BLaER1 treated with 17β-estradiol and CSF1 and Interleukin-3, amounts not matched to agents 10 nM and 100 nM (cell line): Measurements from ENCODE around the gene TOR1AIP1.

ENCODE experiments used
- H3K27ac ChIP-seq, 11 experiments: shearing (Covaris generic); formaldehyde crosslinking; 2 replicates each; pipeline ENCODE4 v1.8.1; 2022
- H3K27me3 ChIP-seq, 11 experiments: shearing (Covaris generic); formaldehyde crosslinking; 2 replicates each; pipeline ENCODE4 v1.8.1; 2022
- H3K36me3 ChIP-seq, 11 experiments: shearing (Covaris generic); formaldehyde crosslinking; 2 replicates each; pipeline ENCODE4 v1.8.1; 2022
- H3K4me1 ChIP-seq, 10 experiments: shearing (Covaris generic); formaldehyde crosslinking; 2 replicates each; pipeline ENCODE4 v1.8.1; 2022
- H3K4me2 ChIP-seq, 11 experiments: shearing (Covaris generic); formaldehyde crosslinking; 2 replicates each; pipeline ENCODE4 v1.8.1; 2022
- H3K4me3 ChIP-seq, 10 experiments: shearing (Covaris generic); formaldehyde crosslinking; 2 replicates each; pipeline ENCODE4 v1.8.1; 2022
- H3K9ac ChIP-seq, 11 experiments: shearing (Covaris generic); formaldehyde crosslinking; 2 replicates each; pipeline ENCODE4 v1.8.1; 2022
- H3K9me3 ChIP-seq, 11 experiments: shearing (Covaris generic); formaldehyde crosslinking; replicated peaks in 1 of 11; 2 replicates each; pipeline ENCODE4 v1.8.1; 2022
- H4K20me1 ChIP-seq, 11 experiments: shearing (Covaris generic); formaldehyde crosslinking; 2 replicates each; pipeline ENCODE4 v1.8.1; 2022
- Cebpa-rat ChIP-seq, 11 experiments: shearing (Covaris generic); IDR thresholded peaks; 2 replicates each; pipeline ENCODE4 v1.8.1; 2022

The TOR1AIP1 gene

DNA sequence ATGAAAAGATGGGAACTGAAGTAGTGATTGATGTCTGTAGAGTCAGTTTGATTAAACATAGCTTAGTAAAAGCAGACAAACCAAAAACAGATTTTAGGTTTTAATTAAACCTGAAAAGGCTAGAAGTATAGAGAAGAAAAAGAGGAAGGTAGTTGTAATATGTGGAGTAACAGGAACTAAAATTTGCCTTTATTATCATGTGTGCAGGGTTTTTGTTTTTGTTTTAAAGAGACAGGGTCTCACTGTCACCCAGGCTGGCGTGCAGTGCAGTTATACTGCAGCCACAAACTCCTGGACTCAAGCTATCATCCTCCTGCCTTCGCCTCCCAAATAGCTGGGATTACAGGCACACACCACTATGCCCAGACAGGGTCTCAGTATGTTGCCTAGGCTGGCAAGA is 6.0 kb downstream of the TOR1AIP1 start:
- peak overlapping the region in 3 of 10 experiments; percentile 15 to 36 (median 33); a peak in 5 of 20 replicates for H3K4me3 ChIP-seq

DNA sequence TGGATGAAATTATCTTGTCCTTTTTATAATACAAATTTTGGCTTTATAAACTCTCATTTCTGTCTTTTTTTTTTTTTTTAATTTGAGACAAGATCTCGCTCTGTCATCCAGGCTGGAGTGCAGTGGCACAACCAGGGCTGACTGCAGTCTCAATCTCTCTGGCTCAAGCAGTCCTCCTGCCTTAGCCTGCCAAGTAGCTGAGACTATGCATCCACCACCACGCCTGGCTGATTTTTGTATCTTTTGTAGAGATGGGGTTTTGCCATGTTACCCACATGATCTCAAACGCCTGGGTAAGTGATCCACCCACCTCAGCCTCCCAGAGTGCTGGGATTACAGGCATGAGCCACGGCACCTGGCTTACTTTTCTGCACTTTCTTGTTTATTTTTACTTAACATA is 7.5 kb downstream of the TOR1AIP1 start:
- Histone ChIP-seq H4K20me1 (peaks cover 0 to 33% (median 3%) of the 10 kb centered on the region in 11 experiments; a peak in 10 of 22 replicates), H3K4me1 (peaks cover 17 to 45% (median 30%) of the 10 kb centered on the region in 10 experiments), H3K4me2 (no peak overlapping the region), H3K36me3 (peaks cover 80 to 100% (median 85%) of the 10 kb centered on the region in 11 experiments), H3K4me3 (no peak overlapping the region), H3K27ac (no peak overlapping the region), H3K9me3 (no peaks in the 10 kb centered on the region), H3K9ac (no peak overlapping the region), H3K27me3 (no peaks in the 10 kb centered on the region)
- TF ChIP-seq Cebpa-rat (IDR thresholded peaks at IDR 0.05) = no peak

More for the DNA sequence above, 6.0 kb downstream of the TOR1AIP1 start:
- Histone ChIP-seq H3K27me3 (no peaks in the 10 kb centered on the region), H4K20me1 (peaks cover 0 to 33% (median 3%) of the 10 kb centered on the region in 11 experiments; a peak in 10 of 22 replicates), H3K9me3 (no peaks in the 10 kb centered on the region), H3K4me1 (peaks cover 26 to 53% (median 39%) of the 10 kb centered on the region in 10 experiments), H3K4me2 (peak overlapping the region; percentile 26 to 94 (median 56); a peak in 19 of 22 replicates), H3K9ac (peak overlapping the region in 5 of 11 experiments; percentile 6 to 59 (median 31); a peak in 4 of 22 replicates), H3K27ac (peak overlapping the region in 8 of 11 experiments; percentile 8 to 52 (median 28); a peak in 9 of 22 replicates), H3K36me3 (peaks cover 67 to 89% (median 72%) of the 10 kb centered on the region in 11 experiments)
- no peak for TF ChIP-seq Cebpa-rat (IDR thresholded peaks at IDR 0.05)

DNA sequence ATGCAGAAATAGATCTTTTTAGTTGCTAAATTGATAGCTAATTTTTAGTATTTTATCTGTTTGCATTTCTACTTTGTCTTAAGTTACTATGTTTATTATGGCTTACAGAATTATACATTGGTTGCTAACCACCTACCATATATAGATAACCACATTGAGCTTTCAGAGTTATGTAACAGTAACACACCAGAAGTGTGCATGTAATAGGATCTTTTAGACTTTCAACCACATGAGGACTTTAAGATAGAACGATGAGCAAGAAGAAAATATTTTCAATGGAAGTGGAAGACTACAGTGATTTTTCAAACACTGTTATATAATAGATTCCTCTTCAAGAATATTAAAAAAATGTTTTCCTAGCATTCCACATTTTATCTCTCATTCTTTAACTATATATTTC is 28.8 kb downstream of the TOR1AIP1 start:
- Histone ChIP-seq H3K27me3 (no peaks in the 10 kb centered on the region), H3K36me3 (peaks cover 74 to 100% (median 89%) of the 10 kb centered on the region in 11 experiments), H3K4me2 (no peak overlapping the region), H3K9me3 (no peaks in the 10 kb centered on the region), H3K4me1 (no peaks in the 10 kb centered on the region), H3K27ac (no peak overlapping the region), H4K20me1 (no peaks in the 10 kb centered on the region; a peak in 3 of 22 replicates), H3K4me3 (no peak overlapping the region), H3K9ac (no peak overlapping the region)
- no peak for TF ChIP-seq Cebpa-rat (IDR thresholded peaks at IDR 0.05)

DNA sequence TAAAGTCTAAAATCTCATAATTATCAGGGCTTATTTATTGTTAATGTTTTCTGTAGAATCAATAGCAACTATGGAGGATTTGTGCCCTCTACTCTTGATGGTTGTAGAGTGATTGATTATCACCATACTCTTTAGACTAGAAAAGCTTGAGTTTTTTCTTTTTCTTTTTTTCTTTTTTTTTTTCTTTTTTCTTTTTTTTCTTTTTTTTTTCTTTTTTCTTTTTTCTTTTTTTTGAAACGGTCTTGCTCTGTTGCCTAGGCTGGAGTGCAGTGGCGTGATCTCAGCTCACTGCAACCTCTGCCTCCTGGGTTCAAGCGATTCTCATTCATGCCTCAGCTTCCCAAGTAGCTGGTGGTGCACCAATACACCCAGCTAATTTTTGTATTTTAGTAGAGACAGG is 29.7 kb downstream of the TOR1AIP1 start:
- Histone ChIP-seq H3K27me3 (no peaks in the 10 kb centered on the region), H3K4me1 (no peaks in the 10 kb centered on the region), H3K4me2 (no peak overlapping the region), H3K27ac (no peak overlapping the region), H3K9me3 (no peaks in the 10 kb centered on the region), H3K36me3 (peaks cover 78 to 100% (median 92%) of the 10 kb centered on the region in 11 experiments), H4K20me1 (no peaks in the 10 kb centered on the region; a peak in 3 of 22 replicates), H3K4me3 (no peak overlapping the region), H3K9ac (no peak overlapping the region)
- TF ChIP-seq Cebpa-rat (IDR thresholded peaks at IDR 0.05) = no peak

DNA sequence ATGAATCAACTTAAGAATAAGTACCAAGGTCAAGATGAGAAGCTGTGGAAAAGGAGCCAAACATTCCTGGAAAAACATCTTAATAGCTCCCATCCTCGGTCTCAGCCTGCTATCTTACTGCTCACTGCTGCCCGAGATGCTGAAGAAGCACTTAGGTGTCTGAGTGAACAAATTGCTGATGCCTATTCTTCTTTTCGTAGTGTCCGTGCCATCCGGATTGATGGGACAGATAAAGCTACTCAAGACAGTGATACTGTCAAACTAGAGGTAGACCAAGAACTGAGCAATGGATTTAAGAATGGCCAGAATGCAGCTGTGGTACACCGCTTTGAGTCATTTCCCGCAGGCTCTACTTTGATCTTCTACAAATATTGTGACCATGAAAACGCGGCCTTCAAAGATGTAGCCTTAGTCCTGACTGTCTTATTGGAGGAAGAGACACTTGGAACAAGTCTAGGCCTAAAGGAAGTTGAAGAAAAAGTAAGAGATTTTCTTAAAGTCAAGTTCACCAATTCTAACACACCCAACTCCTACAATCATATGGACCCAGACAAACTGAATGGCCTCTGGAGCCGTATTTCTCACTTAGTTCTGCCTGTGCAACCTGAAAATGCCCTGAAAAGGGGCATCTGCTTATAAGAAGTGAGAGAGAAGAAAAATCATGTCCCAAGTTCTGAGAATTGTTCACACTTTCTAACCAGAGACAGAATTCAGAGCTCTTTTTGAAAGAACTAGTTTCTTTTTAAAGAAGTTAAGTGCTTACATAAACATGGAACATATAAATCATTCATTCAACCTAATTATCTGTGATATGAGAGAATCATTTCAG is 35.7 kb downstream of the TOR1AIP1 start:
- H3K27ac ChIP-seq = no peak overlapping the region
- H4K20me1 ChIP-seq = peaks cover 0 to 3% (median 0%) of the 10 kb centered on the region in 11 experiments; a peak in 1 of 22 replicates
- no peak for TF ChIP-seq Cebpa-rat (IDR thresholded peaks at IDR 0.05)
- H3K36me3 ChIP-seq = peaks cover 76 to 98% (median 88%) of the 10 kb centered on the region in 11 experiments
- no peaks in the 10 kb centered on the region for H3K27me3 ChIP-seq
- H3K4me3 ChIP-seq = no peak overlapping the region
- H3K9me3 ChIP-seq = no peaks in the 10 kb centered on the region
- H3K4me2 ChIP-seq = no peak overlapping the region
- peaks cover 0 to 7% (median 0%) of the 10 kb centered on the region in 10 experiments; a peak in 5 of 20 replicates for H3K4me1 ChIP-seq
- no peak overlapping the region for H3K9ac ChIP-seq

DNA sequence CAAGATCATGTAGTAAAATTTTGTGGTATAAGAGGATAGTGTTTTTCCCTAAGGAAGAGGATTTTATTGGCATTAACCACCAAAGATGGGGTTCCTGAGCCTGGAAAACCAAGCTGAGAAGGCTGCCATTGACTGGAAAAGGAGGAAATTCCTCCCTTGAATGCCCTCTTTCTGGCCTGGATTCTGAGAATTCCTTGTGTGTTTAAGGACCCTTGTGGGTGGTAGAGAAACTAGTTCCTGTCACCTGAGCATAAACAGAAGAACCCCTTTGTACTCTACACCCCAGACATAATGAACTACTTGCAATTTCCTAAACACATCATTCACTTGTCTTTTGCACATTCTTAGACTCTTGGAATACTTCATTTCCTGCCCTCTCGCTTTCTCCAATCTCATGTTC is 39.4 kb downstream of the TOR1AIP1 start:
- H3K27me3 ChIP-seq = no peaks in the 10 kb centered on the region

DNA sequence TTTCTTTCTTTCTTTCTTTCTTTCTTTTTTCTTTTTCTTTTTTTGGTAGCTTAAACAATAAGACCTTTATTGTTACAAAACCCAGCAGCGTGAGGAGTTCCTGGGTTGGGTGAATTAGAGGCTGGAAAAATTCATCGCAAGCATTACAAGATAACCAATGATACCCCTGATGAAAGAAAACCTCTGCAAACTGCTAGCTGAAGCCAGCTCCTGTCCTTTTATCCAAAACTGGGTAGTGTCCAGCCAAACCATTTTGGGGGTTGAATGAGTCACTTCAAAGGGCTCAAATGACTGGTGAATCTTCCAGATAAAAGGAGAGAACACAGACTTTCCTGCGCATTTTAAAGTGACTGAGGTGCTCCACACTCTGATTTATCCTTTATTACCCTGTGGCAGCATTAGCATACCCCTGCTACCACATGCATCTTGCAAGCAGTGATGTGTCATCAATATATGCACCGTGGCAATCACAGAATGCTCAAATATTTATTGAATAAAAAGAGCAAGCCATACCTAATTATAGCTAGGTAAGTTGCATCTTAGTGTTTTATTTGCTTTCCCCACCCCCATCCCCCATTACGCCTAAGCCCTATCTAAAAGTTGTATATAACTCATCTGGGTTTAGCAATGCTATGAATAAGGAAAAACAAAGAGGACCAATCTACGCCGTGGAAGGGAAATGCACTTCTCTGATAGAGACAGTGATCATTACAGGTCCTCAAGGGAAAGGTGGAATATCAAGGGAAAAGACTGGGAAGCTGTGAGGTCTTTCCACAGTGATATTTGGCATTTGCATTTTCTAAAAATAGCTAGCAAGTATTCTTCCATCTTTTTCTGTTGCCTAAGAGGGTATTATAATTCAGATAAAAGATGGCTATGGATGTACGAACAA is 40.1 kb downstream of the TOR1AIP1 start:
- Histone ChIP-seq H3K4me1 (peaks cover 0 to 22% (median 0%) of the 10 kb centered on the region in 10 experiments; a peak in 6 of 20 replicates), H3K36me3 (peaks cover 35 to 53% (median 47%) of the 10 kb centered on the region in 11 experiments), H3K27me3 (no peaks in the 10 kb centered on the region), H3K9me3 (no peaks in the 10 kb centered on the region), H3K4me3 (no peak overlapping the region), H3K4me2 (no peak overlapping the region; a peak in 1 of 22 replicates), H3K27ac (no peak overlapping the region), H4K20me1 (peaks cover 0 to 3% (median 0%) of the 10 kb centered on the region in 11 experiments; a peak in 1 of 22 replicates), H3K9ac (no peak overlapping the region)
- TF ChIP-seq Cebpa-rat (IDR thresholded peaks at IDR 0.05) = no peak

More for the DNA sequence above, 39.4 kb downstream of the TOR1AIP1 start:
- H3K27ac ChIP-seq = no peak overlapping the region
- H3K4me1 ChIP-seq = peaks cover 0 to 22% (median 0%) of the 10 kb centered on the region in 10 experiments; a peak in 6 of 20 replicates
- H3K36me3 ChIP-seq = peaks cover 42 to 61% (median 53%) of the 10 kb centered on the region in 11 experiments
- no peak for TF ChIP-seq Cebpa-rat (IDR thresholded peaks at IDR 0.05)
- H4K20me1 ChIP-seq = peaks cover 0 to 3% (median 0%) of the 10 kb centered on the region in 11 experiments; a peak in 1 of 22 replicates
- no peak overlapping the region for H3K4me3 ChIP-seq
- H3K4me2 ChIP-seq = no peak overlapping the region
- H3K9me3 ChIP-seq = no peaks in the 10 kb centered on the region
- no peak overlapping the region for H3K9ac ChIP-seq

DNA sequence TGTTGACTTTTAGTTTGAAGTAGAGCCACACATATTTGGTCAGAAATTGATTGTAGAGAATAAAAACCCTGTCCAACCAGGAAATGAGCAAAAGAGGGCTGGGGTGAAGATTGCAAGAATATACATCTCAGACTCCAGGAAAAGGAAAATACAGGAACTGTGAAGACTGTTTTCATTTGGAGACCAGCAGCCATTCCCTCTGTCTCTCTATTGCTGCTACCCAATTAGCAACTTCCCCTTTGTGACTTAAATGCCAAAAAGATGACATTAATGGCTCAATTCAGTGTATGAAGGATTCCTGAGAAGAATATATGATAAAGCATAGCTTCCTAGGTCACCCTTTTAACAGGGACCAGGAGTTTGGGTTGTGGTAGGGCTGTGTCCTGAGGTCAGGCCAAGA is 40.9 kb downstream of the TOR1AIP1 start:
- Histone ChIP-seq H3K4me3 (no peak overlapping the region), H3K4me1 (peaks cover 0 to 22% (median 0%) of the 10 kb centered on the region in 10 experiments; a peak in 6 of 20 replicates), H3K9ac (no peak overlapping the region), H4K20me1 (no peaks in the 10 kb centered on the region), H3K36me3 (peaks cover 27 to 45% (median 39%) of the 10 kb centered on the region in 11 experiments), H3K27ac (no peak overlapping the region), H3K27me3 (no peaks in the 10 kb centered on the region), H3K9me3 (no peaks in the 10 kb centered on the region), H3K4me2 (peak overlapping the region in 2 of 11 experiments; percentile 18 to 30; a peak in 2 of 22 replicates)
- no peak for TF ChIP-seq Cebpa-rat (IDR thresholded peaks at IDR 0.05)
